Measurements from ENCODE around the gene NARS2. TPM values are rescaled to one million over a fixed set of nuclear protein-coding genes. Genes with fewer than 3 reads are reported as not detected.

NARS2 gene
- total RNA-seq, 3 donors from 2014 or later (not counting 1 experiment from before 2014, with no cell fraction given), result 6.5 to 9.6 (median 8.8) TPM

- Mint-ChIP-seq H3K9me3 (peaks cover 0 to 2% of the 10 kb centered on the region in 2 donors), H3K4me3 (no peak overlapping the region), H3K27me3 (ENCODE audit: low read depth in 2 of 2) (no peaks in the 10 kb centered on the region), H3K27ac (no peak overlapping the region), H3K36me3 (peaks cover 18% of the 10 kb centered on the region), H3K4me1 (no peaks in the 10 kb centered on the region)
- no peaks in the 10 kb centered on the region for H3K27me3 ChIP-seq (ENCODE audit: control insufficient read depth, insufficient read depth, low read length)
- 78% methylated on average over 1 of the region's 1 CpG for WGBS (ENCODE audit: insufficient coverage)
- no peaks in the 10 kb centered on the region for H3K4me1 ChIP-seq (ENCODE audit: control insufficient read depth, insufficient read depth, low read length)
- no peak overlapping the region for H3K27ac ChIP-seq (ENCODE audit: low read length)
- TF ChIP-seq, protein P1, sequence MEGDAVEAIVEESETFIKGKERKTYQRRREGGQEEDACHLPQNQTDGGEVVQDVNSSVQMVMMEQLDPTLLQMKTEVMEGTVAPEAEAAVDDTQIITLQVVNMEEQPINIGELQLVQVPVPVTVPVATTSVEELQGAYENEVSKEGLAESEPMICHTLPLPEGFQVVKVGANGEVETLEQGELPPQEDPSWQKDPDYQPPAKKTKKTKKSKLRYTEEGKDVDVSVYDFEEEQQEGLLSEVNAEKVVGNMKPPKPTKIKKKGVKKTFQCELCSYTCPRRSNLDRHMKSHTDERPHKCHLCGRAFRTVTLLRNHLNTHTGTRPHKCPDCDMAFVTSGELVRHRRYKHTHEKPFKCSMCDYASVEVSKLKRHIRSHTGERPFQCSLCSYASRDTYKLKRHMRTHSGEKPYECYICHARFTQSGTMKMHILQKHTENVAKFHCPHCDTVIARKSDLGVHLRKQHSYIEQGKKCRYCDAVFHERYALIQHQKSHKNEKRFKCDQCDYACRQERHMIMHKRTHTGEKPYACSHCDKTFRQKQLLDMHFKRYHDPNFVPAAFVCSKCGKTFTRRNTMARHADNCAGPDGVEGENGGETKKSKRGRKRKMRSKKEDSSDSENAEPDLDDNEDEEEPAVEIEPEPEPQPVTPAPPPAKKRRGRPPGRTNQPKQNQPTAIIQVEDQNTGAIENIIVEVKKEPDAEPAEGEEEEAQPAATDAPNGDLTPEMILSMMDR (IDR thresholded peaks at IDR 0.05), result no peak
- peaks cover 2% of the 10 kb centered on the region for H3K36me3 ChIP-seq (ENCODE audit: control insufficient read depth, insufficient read depth, low read length)
- intact Hi-C loops (cut with micrococcal nuclease), result no loop called here
- no peaks in the 10 kb centered on the region for H3K9me3 ChIP-seq (ENCODE audit: control insufficient read depth, insufficient read depth, low read length)
- H3K4me3 ChIP-seq (ENCODE audit: low read length), result no peak overlapping the region
- DNase-seq, result no peak
- no peak for ATAC-seq
Measured at GRCh38 chr11:78476066-78476465, 98.6 kb downstream of the NARS2 start.

DNA sequence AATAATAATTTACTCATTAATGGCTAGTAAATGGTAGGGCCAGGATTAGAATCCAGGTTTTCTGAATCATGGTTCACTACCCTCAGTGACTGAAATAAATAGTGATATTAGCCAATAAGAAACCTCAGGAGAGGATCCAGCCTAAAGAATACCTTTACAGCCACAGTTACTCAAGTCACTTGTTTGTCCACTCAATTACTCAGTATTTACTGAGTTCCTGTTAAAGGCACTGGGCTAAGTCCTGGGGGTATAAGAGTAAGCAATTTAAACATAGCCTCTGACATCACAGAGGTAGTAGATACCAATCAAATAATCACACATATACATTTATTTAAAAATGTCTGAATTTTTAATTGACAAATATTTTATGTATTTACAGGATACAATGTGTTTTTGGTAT is 100.2 kb downstream of the NARS2 start:
- no peak for ATAC-seq
- Histone ChIP-seq H3K36me3 (ENCODE audit: control insufficient read depth, insufficient read depth, low read length) (peaks cover 2% of the 10 kb centered on the region), H3K27me3 (ENCODE audit: control insufficient read depth, insufficient read depth, low read length) (no peaks in the 10 kb centered on the region), H3K27ac (ENCODE audit: low read length) (no peak overlapping the region), H3K4me1 (ENCODE audit: control insufficient read depth, insufficient read depth, low read length) (no peaks in the 10 kb centered on the region), H3K4me3 (ENCODE audit: low read length) (no peak overlapping the region), H3K9me3 (ENCODE audit: control insufficient read depth, insufficient read depth, low read length) (no peaks in the 10 kb centered on the region)
- no peaks in the 10 kb centered on the region for H3K4me1 Mint-ChIP-seq
- peaks cover 0 to 2% of the 10 kb centered on the region in 2 donors for H3K9me3 Mint-ChIP-seq
- no peak overlapping the region for H3K27ac Mint-ChIP-seq
- H3K27me3 Mint-ChIP-seq (ENCODE audit: low read depth in 2 of 2), result no peaks in the 10 kb centered on the region
- no peak for DNase-seq
- TF ChIP-seq, protein P1 (IDR thresholded peaks at IDR 0.05), result no peak
- H3K36me3 Mint-ChIP-seq, result peaks cover 18% of the 10 kb centered on the region
- intact Hi-C loops (cut with micrococcal nuclease), result no loop called here
- H3K4me3 Mint-ChIP-seq, result no peak overlapping the region

GRCh38 chr11:78472905-78473304 is 101.8 kb downstream of the NARS2 start:
- WGBS (ENCODE audit: insufficient coverage), result 97% methylated on average over 4 of the region's 4 CpGs
- no peaks in the 10 kb centered on the region for H3K27me3 ChIP-seq (ENCODE audit: control insufficient read depth, insufficient read depth, low read length)
- peaks cover 17% of the 10 kb centered on the region for H3K36me3 Mint-ChIP-seq
- H3K9me3 ChIP-seq (ENCODE audit: control insufficient read depth, insufficient read depth, low read length), result no peaks in the 10 kb centered on the region
- no peaks in the 10 kb centered on the region for H3K27me3 Mint-ChIP-seq (ENCODE audit: low read depth in 2 of 2)
- no peak overlapping the region for H3K27ac ChIP-seq (ENCODE audit: low read length)
- H3K36me3 ChIP-seq (ENCODE audit: control insufficient read depth, insufficient read depth, low read length), result peaks cover 2% of the 10 kb centered on the region
- H3K27ac Mint-ChIP-seq, result no peak overlapping the region
- H3K4me1 ChIP-seq (ENCODE audit: control insufficient read depth, insufficient read depth, low read length), result no peaks in the 10 kb centered on the region
- H3K4me3 ChIP-seq (ENCODE audit: low read length), result no peak overlapping the region
- intact Hi-C loops (cut with micrococcal nuclease), result no loop called here
- peaks cover 0 to 2% of the 10 kb centered on the region in 2 donors for H3K9me3 Mint-ChIP-seq
- H3K4me3 Mint-ChIP-seq, result no peak overlapping the region
- TF ChIP-seq, protein P1 (IDR thresholded peaks at IDR 0.05), result no peak
- ATAC-seq, result no peak
- no peaks in the 10 kb centered on the region for H3K4me1 Mint-ChIP-seq
- DNase-seq, result no peak

- Mint-ChIP-seq H3K4me1 (no peaks in the 10 kb centered on the region), H3K36me3 (peaks cover 12% of the 10 kb centered on the region), H3K4me3 (no peak overlapping the region), H3K27ac (no peak overlapping the region), H3K9me3 (peaks cover 0 to 2% of the 10 kb centered on the region in 2 donors), H3K27me3 (ENCODE audit: low read depth in 2 of 2) (no peaks in the 10 kb centered on the region)
- DNase-seq (no peak), ATAC-seq (no peak)
- no peak overlapping the region for H3K4me3 ChIP-seq (ENCODE audit: low read length)
- H3K36me3 ChIP-seq (ENCODE audit: control insufficient read depth, insufficient read depth, low read length), result no peaks in the 10 kb centered on the region
- no peaks in the 10 kb centered on the region for H3K27me3 ChIP-seq (ENCODE audit: control insufficient read depth, insufficient read depth, low read length)
- intact Hi-C loops (cut with micrococcal nuclease), result no loop called here
- H3K27ac ChIP-seq (ENCODE audit: low read length), result no peak overlapping the region
- no peaks in the 10 kb centered on the region for H3K9me3 ChIP-seq (ENCODE audit: control insufficient read depth, insufficient read depth, low read length)
- 100% methylated on average over 1 of the region's 3 CpGs for WGBS (ENCODE audit: insufficient coverage)
- TF ChIP-seq, protein P1 (IDR thresholded peaks at IDR 0.05), result no peak
- no peaks in the 10 kb centered on the region for H3K4me1 ChIP-seq (ENCODE audit: control insufficient read depth, insufficient read depth, low read length)
Measured at GRCh38 chr11:78472382-78472781, 102.3 kb downstream of the NARS2 start.

Measured in natural killer cell (primary cell).